GM19351 (cell line): ENCODE data around the gene TOE1.
"Not testable (repeated sequence)": the region's sequence is repeated elsewhere in the genome, so short reads cannot be mapped to it uniquely, and the experiment has no call there.

ENCODE experiments used
- ATAC-seq: cut with Tn5 transposase; IDR thresholded peaks from one replicate; pipeline ENCODE4 v1.9.1; 2021; ENCODE audit warnings: mild to moderate bottlenecking, moderate library complexity; ENCODE audit not compliant: unreplicated experiment

Gene TOE1

DNA sequence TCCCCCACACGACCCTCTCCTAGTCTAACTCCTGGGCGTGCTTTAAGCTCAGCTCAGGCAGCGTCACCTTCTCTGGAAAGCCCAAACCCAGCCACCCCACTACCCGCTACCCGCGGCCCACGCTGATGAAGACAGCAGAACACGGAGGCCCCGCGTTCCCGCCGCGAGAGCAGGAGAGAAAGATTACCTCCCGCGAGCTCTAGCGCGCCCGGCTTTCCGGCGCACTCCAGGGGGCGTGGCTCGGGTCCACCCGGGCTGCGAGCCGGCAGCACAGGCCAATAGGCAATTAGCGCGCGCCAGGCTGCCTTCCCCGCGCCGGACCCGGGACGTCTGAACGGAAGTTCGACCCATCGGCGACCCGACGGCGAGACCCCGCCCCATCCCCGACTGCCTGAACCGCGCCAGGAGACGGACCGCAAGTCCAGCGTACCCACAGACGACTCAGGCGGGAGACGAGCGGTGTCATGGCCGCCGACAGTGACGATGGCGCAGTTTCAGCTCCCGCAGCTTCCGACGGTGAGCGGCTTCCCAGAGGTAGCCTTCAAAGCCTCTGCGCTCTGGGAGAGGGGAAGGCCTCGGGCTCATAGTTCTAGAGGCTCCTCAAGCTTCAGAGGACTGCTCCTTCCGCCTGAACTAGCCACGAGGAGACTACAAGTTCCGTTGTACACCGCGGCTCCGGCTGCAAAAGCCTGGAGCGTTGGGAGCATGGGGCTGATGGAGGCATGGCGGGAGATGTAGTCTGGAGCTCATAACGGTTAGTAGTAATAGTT is at the start of gene TOE1, which contains the start of gene MUTYH:
Gene TOE1, plus strand, starts transcription at position 382 of the 770 bp plus-strand sequence. Its CDS starts 83 bp downstream, at position 465.
Gene MUTYH, minus strand, starts transcription at position 652 of the 770 bp plus-strand sequence. CDS start 5,935 bp downstream, outside the sequence.
- peak; percentile 81 for ATAC-seq

DNA sequence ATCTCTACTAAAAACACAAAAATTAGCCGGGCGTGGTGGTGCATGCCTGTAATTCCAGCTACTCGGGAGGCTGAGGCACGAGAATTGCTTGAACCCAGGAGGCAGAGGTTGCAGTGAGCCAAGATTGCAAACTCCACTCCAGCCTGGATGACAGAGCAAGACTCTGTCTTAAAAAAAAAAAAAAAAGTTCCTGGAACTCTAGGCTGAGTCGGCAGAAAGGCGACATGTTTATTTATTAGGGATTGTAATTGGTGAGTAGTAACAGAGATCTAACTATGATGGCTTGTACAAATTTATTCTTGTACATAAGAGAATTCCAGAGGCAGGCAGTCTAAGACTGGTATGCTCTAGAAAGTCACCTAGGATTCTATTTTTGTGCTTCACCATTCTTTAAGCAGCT is 49.0 kb upstream of the TOE1 start:
- ATAC-seq: not testable (repeated sequence)

DNA sequence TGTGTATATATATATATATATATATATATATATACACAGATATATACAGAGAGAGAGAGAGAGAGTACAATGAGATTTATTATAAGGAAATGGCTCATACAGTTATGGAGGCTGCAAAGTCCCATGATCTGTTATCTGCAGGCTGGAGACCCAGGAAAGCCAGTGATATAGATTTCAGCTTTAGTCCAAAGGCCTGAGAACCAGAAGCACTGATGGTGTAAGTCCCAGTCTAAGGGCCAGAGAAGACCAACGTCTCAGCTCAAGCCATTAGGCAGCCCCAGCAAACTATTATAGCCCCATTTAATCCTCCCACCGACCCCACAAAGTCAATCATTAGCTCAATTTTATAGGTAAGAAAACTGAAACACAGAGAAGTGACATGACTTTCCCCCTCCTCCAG is 48.3 kb upstream of the TOE1 start:
- no peak for ATAC-seq

DNA sequence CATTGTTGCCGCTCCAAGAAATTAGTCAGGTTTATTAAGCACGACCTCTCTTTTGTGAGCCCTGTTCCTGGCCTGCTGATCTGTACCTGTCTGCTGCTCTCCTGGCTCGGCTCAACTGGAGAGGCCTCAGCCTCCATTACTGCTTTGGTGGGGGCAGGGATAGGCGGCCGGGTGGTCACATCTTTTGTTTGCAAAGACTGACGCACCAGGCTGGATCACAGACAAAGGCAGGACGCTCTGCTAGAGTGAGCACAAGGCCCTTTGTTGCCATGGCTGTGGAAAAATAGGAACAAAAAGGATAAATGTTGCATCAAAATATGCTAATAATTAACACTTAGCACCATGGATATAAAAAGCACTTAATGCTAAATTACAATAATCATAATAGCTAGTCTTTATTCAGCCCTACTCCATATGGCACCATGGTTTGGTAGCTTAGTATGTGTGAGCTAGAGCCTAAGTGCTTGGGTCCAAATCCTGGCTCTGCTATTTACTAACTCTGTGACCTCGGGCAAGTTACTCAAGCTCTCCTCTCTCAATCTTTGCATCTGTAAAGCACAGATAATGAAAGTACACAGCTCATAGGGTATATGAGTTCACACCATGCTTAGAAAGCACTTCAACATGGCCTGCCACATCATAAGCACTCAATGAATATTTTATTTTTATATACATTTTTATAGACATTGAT is 42.2 kb upstream of the TOE1 start:
- ATAC-seq: no peak

DNA sequence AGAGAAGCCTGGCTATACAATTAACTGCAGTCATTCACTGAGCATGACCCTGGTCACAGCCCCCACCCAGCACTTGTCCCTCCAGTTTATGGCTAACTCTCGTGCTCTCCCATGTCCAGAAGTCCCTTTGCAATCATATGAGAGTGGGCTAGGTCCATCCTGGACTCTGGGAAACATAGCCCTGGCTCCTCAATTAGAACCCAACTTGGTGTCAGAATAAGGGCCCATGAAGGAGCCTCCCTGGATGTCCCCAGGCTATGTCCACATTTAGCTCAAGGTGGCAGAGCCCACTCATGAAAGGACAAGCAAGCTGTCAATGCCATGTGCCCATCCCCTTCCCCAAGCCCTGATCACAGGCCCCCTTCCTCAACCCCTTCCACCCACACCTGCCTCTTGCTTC is 40.7 kb upstream of the TOE1 start:
- no peak for ATAC-seq

DNA sequence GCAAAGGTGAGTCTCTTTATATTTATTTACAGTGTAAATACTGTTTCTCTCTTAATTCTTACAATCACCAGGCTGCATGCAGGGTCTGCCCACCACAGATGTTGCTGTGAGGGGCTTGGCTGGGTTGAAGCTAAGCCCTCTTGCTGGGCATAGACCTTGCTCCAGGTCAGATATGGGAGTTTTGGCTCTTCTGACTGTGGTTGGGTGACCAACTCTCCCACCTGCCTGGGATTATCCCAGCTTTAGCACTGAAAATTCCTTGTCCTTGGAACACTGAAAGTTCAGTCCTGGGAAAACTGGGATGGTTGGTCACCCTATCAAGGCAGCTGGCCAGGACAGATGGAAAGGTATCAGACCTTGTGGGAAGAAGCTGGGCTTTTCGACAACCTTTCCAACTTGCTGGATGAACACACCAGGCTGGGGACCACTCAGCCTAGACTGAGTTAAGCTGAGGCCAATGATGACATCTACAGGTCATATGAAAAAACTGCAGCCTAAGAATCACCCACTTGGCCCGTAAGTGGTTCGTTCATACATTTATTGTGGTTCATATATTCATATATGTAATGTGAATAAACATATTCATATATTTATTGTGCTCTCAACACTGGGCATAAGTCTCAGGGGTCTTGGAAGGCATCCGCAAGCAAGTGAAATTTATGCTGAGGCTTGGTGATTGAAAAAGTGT is 39.8 kb upstream of the TOE1 start:
- no peak for ATAC-seq

DNA sequence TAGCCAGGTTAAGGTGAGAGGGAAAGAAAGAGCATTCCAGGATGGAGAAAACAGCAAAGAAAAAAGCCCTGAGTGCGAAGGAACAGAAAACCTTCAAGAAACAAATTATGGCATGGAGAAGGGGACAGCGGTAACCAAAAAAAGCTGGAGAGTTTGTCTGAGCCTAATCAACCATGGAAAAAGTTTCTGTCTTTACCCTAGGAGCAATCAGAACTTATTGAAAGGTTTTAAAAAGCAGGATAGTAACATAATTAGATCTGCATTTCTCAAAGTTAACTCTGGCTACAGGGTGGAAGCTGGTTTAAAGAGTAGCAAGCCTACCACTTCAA is 39.3 kb upstream of the TOE1 start:
- no peak for ATAC-seq

DNA sequence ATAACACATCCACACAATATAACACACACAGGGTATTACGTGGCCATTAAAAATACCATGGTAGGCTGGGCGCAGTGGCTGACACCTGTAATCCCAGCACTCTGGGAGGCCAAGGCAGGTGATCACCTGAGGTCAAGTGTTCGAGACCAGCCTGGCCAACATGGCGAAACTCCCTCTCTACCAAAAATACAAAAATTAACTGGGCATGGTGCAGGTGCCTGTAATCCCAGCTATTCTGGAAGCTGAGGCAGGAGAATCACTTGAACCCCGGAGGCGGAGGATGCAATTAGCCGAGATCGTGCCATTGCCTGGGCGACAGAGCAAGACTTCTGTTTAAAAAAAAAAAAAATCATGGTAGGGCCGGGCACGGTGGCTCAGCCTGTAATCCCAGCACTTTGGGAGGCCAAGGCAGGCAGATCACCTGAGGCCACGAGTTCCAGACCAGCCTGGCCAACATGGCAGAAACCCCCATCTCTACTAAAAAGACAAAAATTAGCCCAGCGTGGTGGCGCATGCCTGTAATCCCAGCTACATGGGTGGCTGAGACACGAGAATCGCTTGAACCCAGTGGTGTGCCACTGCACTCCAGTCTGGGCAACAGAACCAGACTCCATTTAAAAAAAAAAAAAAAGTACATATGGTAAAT is 37.3 kb upstream of the TOE1 start:
- no peak for ATAC-seq

DNA sequence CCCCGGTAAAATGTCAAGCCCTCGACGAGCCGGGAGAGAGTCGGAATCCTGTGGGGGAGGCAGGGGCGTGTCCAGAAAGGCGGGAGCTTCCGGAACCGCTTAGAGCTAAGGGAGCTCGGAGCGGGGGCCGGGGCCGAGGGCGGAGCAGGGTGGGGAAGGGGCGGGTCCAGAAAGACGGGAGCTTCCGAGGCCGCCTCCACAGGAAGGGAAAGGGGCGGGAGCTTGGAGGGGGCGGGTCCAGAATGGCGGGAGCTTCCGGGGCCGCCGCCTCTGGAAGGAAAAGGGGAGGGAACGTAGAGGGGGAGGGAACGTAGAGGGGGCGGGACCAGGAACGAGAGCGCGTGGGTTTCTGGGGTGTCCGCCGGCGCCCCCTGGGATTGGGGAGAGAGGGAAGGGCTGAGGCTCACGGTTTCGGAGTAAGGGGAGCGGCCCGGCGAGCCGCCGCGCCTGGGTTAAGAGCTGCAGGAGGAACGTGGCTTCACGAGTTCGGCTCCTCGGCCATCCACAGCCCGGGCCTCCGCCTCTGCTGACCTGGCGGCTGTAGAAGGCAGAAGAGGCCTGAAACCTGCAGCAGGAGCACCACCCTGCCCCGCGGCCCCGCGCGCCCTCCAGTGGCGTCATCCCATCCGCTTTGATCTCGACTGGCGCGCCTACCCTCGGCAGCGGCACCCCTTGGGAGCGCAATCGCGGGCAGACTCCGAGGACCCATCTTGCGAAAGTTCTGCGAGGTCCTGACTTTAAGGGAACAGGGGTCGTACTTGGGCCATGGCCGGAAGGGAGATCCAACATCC is 36.3 kb upstream of the TOE1 start:
- peak; percentile 71 for ATAC-seq

DNA sequence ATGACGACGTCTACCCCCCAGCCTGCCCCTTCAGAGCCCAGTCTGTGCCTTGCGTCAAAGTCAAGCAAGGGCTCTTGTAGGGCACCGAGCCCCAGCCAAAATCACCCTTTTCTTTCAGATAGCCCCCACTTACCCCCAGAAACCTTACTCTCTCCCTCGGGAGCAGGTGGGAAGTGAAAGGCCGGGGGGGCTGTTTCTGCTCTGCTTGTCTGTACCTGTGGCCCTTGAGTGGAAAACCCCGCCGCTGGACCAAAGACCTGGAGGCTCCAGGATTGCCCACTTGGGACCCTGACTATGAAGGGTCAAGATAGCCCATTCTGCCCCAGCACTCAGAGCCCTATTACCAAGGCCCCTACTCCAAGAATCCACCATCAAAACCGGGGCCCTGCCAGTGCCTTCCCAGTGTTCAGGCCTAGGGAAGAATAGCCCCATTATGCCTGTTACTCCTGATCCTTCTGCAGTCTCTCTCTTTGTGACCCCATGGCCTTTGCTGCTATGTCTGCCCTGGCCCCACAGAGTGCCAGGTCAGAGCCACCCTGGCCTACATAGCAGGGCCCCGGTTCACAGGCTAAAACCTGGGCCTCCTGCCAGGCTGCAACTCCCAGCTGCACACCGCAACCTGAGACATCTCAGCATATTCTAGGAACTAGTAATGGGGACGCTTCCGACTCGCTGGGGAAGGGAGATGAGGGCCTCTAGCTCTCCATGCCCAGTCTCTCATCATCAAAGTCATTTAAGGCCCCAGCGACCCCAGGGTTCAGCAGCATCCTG is 35.5 kb upstream of the TOE1 start:
- no peak for ATAC-seq

DNA sequence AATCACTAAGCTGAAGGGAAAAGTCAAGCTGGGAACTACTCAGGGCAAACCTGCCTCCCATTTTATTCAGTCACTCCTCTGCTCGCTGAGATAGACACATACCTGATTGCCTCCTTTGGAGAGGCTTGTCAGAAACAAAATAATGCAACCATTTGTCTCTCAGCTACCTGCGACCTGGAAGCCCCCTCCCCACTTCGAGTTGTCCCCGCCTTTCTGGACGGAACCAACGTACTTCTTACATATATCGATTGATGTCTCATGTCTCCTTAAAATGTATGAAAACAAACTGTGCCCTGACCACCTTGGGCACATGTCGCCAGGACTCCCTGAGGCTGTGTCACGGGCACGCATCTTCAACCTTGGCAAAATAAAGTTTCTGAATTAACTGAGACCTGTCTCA is 34.7 kb upstream of the TOE1 start:
- ATAC-seq: no peak

DNA sequence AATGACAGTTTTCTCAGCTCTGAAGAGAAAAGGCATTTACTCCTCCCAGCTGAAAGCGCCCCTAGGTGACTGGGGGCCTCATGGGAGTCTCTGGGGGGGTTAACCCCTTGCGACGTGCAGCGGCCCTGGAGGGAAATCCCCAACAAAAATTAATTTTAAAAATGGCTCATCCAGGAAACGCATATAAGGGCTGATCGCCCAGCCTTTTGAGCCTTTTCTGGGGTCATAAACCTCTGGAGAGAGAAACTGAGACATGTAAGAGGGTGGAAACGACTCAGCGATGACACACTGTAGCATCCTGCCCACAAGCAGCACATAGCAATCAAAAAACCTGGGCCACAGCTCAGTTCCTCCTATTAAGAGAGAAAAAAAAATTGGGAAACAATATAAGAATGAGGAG is 33.7 kb upstream of the TOE1 start:
- ATAC-seq: peak; percentile 34

DNA sequence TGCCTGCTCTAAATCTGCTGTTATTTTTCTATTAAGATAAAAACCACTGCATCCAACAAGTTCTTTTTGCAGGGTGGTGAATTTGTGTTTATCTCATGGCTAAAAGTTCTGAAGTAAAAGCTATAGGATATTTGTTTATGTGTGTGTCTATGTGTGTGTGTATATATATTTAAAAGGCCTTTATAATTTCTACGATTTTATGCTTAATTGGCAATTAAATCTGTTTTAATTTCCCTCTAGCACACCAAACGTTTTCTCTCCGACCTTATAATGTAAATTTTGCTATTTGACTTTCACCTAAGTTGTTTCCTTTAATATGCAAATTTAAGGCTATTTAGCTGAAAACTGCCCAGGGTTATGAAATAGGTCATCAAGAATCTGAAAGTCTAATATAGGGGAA is 33.1 kb upstream of the TOE1 start:
- no peak for ATAC-seq

DNA sequence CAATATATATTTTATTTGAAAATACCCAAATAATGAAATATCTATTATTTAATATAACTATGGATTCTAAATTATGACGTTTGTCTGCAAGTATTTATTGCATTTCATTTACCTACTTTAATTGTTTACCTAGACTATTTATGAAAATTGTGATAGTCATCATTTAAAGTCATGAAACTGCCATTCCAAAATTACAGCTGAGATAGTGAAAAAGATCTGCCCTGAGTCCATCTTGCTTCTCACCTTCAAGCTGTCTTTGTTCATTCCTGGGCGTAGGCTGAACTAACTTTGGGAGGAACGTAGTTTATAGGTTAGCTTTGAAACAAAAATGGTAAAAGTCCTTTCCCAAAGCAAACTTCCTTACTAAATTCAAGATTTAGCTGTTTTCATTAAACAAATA is 25.7 kb upstream of the TOE1 start:
- no peak for ATAC-seq

DNA sequence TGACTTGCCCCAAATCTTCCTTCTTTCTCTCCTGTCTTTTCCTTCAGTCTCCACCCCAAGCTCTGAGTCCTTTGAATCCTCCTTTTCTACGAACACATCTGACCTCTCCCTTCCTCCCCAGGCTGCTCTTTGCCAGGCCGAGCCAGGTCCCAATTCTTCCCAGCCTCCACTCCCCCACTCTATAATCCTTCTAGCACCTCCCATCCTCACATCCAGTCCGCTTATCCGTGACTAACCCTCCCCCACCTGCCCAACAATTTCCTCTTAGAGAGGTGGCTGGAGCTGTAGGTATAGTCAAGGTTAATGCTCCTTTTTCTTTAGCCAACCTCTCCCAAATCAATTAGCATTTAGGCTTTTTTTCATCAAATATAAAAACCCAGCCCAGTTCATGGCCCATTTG is 22.8 kb upstream of the TOE1 start:
- no peak for ATAC-seq

DNA sequence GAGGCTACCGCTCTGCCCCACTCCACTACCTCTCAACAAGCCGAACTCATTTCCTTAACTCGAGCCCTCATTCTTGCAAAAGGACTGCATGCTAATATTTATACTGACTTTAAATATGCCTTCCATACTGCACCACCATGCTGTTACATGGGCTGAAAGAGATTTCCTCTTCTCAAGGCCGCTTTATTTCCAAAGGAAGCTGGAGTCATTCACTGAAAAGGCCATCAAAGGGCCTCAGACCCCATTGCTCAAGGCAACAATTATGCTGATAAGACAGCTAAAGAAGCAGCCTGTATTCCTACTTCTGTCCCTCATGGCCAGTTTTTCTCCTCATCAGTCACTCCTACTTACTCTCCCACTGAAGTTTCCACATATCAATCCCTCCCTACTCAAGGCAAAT is 20.2 kb upstream of the TOE1 start:
- ATAC-seq: no peak

DNA sequence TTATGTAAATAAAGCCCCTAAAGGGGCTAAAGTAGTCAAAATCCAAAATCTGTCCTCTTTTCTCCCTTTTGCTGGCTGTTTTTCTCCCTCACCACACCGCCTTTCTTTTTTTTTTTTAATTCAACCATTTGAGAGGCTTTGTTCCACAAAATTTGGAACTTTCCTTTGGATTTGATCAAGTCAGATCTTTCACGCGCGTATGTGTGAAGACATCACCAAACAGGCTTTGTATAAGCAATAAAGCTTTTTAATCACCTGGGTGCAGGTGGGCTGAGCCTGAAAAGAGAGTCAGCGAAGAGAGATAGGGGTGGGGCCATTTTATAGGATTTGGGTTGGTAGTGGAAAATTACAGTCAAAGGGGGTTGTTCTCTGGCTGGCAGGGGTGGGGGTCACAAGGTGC is 18.5 kb upstream of the TOE1 start:
- no peak for ATAC-seq

DNA sequence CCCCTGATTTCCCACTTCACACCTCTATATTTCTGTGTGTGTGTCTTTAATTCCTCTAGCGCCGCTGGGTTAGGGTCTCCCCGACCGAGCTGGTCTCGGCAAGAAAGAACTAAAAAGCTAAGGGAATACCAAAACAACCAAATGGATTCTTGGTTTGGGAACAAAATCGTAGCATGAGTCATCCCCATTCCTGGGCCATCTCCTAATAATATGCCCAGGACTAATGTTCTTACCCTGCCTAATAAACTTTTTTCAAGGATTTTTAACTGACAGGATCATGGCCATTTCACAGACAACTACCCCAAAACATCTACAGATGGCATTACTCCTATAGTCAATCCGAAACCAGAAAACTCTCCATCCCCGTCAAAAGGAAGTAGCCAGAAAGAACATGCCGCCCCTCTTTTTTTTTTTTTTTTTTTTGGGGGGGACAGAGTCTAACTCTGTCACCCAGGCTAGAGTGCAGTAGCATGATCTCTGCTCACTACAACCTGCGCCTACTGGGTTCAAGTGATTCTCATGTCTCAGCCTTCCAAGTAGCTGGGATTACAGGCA is 17.4 kb upstream of the TOE1 start:
- ATAC-seq: no peak

DNA sequence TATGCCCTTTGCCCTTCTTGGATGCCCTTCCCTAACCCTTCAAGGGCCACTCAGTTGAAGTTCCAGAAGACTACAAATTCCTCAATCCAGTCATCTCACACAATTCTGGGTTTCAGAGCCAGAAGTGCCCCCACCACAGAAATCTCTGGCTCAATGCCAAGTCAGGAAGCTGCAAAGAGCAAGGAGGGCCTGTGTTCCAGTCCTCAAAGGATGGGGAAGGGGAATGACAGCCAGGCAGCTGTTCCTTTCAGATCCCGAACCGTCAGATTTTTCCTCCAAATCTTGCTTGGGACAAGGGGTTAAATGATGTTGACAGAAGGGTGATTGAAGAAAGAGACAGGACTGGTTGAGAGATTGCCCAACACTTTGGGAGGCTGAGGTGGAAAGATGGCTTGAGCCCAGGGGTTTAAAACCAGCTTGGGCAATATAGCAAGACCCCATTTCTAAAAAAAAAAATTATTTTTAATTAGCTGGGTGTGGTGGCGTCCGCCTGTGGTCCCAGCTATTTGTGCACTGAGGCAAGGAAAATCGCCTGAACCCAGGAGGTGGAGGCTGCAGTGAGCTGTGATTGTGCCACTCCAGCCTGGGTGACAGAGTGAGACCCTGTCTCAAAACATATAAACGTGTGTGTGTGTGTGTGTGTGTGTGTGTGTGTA is 14.0 kb upstream of the TOE1 start:
- no peak for ATAC-seq
